Liver (tissue), 9 donors: ENCODE results near the gene BNIP1. TPM values are rescaled to one million over a fixed set of nuclear protein-coding genes. Genes with fewer than 3 reads are reported as not detected.

Experiments used
- DNase-seq: peaks from one replicate; pipeline ENCODE4 v3.0.0-alpha.2; 2017; ENCODE audit warnings: low spot score
- H3K27ac ChIP-seq, 2 donors: one replicate each; pipeline ENCODE4 v1.7.0; 2013; ENCODE audit warnings: inconsistent platforms in 2 of 2, low read length in 2 of 2, control low read depth in 1 of 2, low read depth in 1 of 2, mild to moderate bottlenecking in 1 of 2
- H3K27me3 ChIP-seq, 4 donors: one replicate each; pipeline versions ENCODE4 v1.6.1 to v1.7.0; 2013; ENCODE audit warnings: low read length in 3 of 4, inconsistent platforms in 1 of 4, mild to moderate bottlenecking in 1 of 4, moderate library complexity in 1 of 4; ENCODE audit not compliant: control insufficient read depth in 4 of 4, insufficient read depth in 4 of 4
- H3K36me3 ChIP-seq, 4 donors: one replicate each; pipeline versions ENCODE4 v1.6.1 to v1.7.0; 2013; ENCODE audit warnings: low read length in 3 of 4, mild to moderate bottlenecking in 3 of 4, low read depth in 1 of 4, moderate library complexity in 1 of 4; ENCODE audit not compliant: control insufficient read depth in 4 of 4, insufficient read depth in 3 of 4
- H3K4me1 ChIP-seq, 4 donors: one replicate each; pipeline versions ENCODE4 v1.6.1 to v1.7.0; 2013; ENCODE audit warnings: low read length in 3 of 4, mild to moderate bottlenecking in 3 of 4, moderate library complexity in 1 of 4; ENCODE audit not compliant: control insufficient read depth in 4 of 4, insufficient read depth in 4 of 4
- H3K4me3 ChIP-seq, 3 donors: one replicate each; pipeline versions ENCODE4 v1.6.1 to v1.7.0; 2013; ENCODE audit warnings: low read length in 3 of 3, control low read depth in 1 of 3, low read depth in 1 of 3, mild to moderate bottlenecking in 1 of 3
- H3K9ac ChIP-seq, 2 donors: one replicate each; pipeline ENCODE4 v1.7.0; 2013; ENCODE audit warnings: low read length in 2 of 2, mild to moderate bottlenecking in 2 of 2, moderate library complexity in 2 of 2, control low read depth in 1 of 2, low read depth in 1 of 2
- H3K9me3 ChIP-seq, 4 donors: one replicate each; pipeline versions ENCODE4 v1.6.1 to v1.7.0; 2013; ENCODE audit warnings: low read length in 3 of 4; ENCODE audit not compliant: control insufficient read depth in 4 of 4
- ATF3 ChIP-seq: IDR thresholded peaks from 2 replicates; pipeline ENCODE4 v1.6.1; 2016; ENCODE audit warnings: antibody characterized with exemption
- EGR1 ChIP-seq, 2 donors: IDR thresholded peaks; 2 replicates each; pipeline ENCODE4 v1.6.1; 2016 to 2018; ENCODE audit warnings: antibody characterized with exemption in 2 of 2, low read depth in 2 of 2
- FOXA1 ChIP-seq: IDR thresholded peaks from 2 replicates; pipeline ENCODE4 v1.6.1; 2016; ENCODE audit warnings: antibody characterized with exemption
- GABPA ChIP-seq, 2 donors: IDR thresholded peaks in 1 of 2; conservative IDR thresholded peaks in 1 of 2; 2 replicates each; pipeline ENCODE4 v1.6.1; 2016; ENCODE audit warnings: antibody characterized with exemption in 2 of 2, mild to moderate bottlenecking in 1 of 2, moderate library complexity in 1 of 2
- HNF4A ChIP-seq, 2 donors: conservative IDR thresholded peaks; 2 replicates each; pipeline ENCODE4 v1.6.1; 2016; ENCODE audit warnings: antibody characterized with exemption in 2 of 2, mild to moderate bottlenecking in 2 of 2
- HNF4G ChIP-seq: IDR thresholded peaks from 2 replicates; pipeline ENCODE4 v1.6.1; 2016; ENCODE audit warnings: antibody characterized with exemption
- JUND ChIP-seq, 2 donors: IDR thresholded peaks; 2 replicates each; pipeline ENCODE4 v1.6.1; 2016; ENCODE audit warnings: antibody characterized with exemption in 2 of 2
- MAX ChIP-seq: IDR thresholded peaks from 2 replicates; pipeline ENCODE4 v1.6.1; 2016; ENCODE audit warnings: antibody characterized with exemption
- NR2F2 ChIP-seq: IDR thresholded peaks from 2 replicates; pipeline ENCODE4 v1.6.1; 2016; ENCODE audit warnings: antibody characterized with exemption
- RAD21 ChIP-seq, 2 donors: IDR thresholded peaks; 2 replicates each; pipeline ENCODE4 v1.6.1; 2016; ENCODE audit warnings: antibody characterized with exemption in 2 of 2, mild to moderate bottlenecking in 2 of 2
- REST ChIP-seq: IDR thresholded peaks from 2 replicates; pipeline ENCODE4 v1.6.1; 2016; ENCODE audit warnings: antibody characterized with exemption, mild to moderate bottlenecking
- SP1 ChIP-seq: IDR thresholded peaks from 2 replicates; pipeline ENCODE4 v1.6.1; 2018; ENCODE audit warnings: antibody characterized with exemption, mild to moderate bottlenecking
- TAF1 ChIP-seq: conservative IDR thresholded peaks from 2 replicates; pipeline ENCODE4 v1.6.1; 2016; ENCODE audit warnings: antibody characterized with exemption, mild to moderate bottlenecking
- WGBS: extraction: QIAGEN DNeasy Blood & Tissue Kit; methylation state at CpG from one replicate; pipeline ENCODE4 v1.1.7; 2013; 5-methylcytosine and 5-hydroxymethylcytosine counted together
- polyA plus RNA-seq, 2 donors: library from polyadenylated mRNA; stranded (reverse) in 1 of 2; unstranded in 1 of 2; fragments of 200-250 nt in 1 of 2; fragments of >200 nt in 1 of 2; fragmentation: Nextera tagmentation in 1 of 2; extraction: Ambion mirVana in 1 of 2; gene quantifications; one replicate each; pipeline versions ENCODE4 v1.2.1 to v1.2.3, GENCODE V29; 2013 to 2015
- total RNA-seq, 2 donors: library from RNA; depleted of rRNA; stranded (reverse); fragments of >200 nt; gene quantifications; one replicate each; pipeline ENCODE4 v1.2.3, GENCODE V29; 2014
- TF ChIP-seq, protein P1 (sequence below): fragments of 150-350 bp; IDR thresholded peaks from 2 replicates; pipeline ENCODE4 v1.5.1; 2017; ENCODE audit warnings: improper control_type of control experiment, low read depth, low read length; ENCODE audit not compliant: missing input control
- TF ChIP-seq, protein P2 (sequence below): IDR thresholded peaks from 2 replicates; pipeline ENCODE4 v1.6.1; 2016; ENCODE audit warnings: antibody characterized with exemption
- donor health status: healthy.
- donor health status: healthy.
- donor health status: healthy.
- donor health status: healthy.
- donor health status: healthy.

Gene BNIP1
- total and polyA plus RNA-seq, 4 donors: 4.8 to 6.9 (median 5.3) TPM

GRCh38 chr5:173180331-173180730 is 36.0 kb downstream of the BNIP1 start (continued):
- TF ChIP-seq, protein P1, sequence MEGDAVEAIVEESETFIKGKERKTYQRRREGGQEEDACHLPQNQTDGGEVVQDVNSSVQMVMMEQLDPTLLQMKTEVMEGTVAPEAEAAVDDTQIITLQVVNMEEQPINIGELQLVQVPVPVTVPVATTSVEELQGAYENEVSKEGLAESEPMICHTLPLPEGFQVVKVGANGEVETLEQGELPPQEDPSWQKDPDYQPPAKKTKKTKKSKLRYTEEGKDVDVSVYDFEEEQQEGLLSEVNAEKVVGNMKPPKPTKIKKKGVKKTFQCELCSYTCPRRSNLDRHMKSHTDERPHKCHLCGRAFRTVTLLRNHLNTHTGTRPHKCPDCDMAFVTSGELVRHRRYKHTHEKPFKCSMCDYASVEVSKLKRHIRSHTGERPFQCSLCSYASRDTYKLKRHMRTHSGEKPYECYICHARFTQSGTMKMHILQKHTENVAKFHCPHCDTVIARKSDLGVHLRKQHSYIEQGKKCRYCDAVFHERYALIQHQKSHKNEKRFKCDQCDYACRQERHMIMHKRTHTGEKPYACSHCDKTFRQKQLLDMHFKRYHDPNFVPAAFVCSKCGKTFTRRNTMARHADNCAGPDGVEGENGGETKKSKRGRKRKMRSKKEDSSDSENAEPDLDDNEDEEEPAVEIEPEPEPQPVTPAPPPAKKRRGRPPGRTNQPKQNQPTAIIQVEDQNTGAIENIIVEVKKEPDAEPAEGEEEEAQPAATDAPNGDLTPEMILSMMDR: no peak
- TF ChIP-seq HNF4A (conservative IDR thresholded peaks at IDR 0.05) (no peak), HNF4G (no peak)

DNA sequence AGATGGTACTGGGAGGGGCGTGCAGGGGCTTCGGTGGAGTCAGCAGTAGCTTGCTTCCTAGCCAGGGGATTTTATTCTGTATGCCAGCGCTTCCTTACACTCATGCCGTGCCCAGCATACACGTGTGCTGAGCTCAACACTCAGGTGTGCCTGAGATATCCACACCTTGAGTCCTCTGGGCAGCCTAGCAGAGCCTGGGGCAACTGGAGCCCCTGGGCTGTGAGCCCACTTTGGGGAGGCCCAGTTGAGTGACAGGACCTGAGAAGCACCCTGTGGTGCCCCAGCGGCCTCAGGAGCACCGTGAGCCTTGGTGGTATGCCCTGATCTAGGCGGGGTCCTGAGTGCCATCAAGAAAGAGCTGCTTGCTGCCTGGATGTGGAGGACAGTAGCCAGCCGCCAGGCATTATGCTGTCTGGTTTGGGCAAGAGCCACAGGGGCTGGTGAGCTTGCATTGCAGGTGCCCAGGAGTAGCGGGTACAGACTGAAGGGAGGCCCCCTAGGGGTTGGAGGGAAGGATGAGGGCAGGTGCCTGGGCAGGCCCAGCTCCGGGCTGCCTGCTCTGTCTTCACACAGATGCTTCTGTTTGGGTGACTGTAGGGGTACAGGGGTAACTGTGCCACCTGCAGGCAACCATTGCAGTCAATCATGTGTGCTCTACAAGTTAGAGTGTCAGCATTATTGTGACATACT is 42.9 kb downstream of the BNIP1 start:
- Histone ChIP-seq H3K4me3 (no peak overlapping the region), H3K36me3 (no peaks in the 10 kb centered on the region), H3K27me3 (no peaks in the 10 kb centered on the region), H3K4me1 (no peaks in the 10 kb centered on the region), H3K9me3 (no peaks in the 10 kb centered on the region), H3K27ac (no peak overlapping the region), H3K9ac (no peak overlapping the region)
- TF ChIP-seq NR2F2: no peak
- no peak for TF ChIP-seq GABPA (IDR thresholded peaks at IDR 0.05 in 1 of 2, conservative IDR thresholded peaks at IDR 0.05 in 1 of 2)
- TF ChIP-seq RAD21 (IDR thresholded peaks at IDR 0.05): peak in 1 of 2 donors; percentile 12
- TF ChIP-seq, protein P2, sequence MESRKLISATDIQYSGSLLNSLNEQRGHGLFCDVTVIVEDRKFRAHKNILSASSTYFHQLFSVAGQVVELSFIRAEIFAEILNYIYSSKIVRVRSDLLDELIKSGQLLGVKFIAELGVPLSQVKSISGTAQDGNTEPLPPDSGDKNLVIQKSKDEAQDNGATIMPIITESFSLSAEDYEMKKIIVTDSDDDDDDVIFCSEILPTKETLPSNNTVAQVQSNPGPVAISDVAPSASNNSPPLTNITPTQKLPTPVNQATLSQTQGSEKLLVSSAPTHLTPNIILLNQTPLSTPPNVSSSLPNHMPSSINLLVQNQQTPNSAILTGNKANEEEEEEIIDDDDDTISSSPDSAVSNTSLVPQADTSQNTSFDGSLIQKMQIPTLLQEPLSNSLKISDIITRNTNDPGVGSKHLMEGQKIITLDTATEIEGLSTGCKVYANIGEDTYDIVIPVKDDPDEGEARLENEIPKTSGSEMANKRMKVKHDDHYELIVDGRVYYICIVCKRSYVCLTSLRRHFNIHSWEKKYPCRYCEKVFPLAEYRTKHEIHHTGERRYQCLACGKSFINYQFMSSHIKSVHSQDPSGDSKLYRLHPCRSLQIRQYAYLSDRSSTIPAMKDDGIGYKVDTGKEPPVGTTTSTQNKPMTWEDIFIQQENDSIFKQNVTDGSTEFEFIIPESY: no peak
- TF ChIP-seq TAF1: no peak
- 83% methylated on average over 11 of the region's 11 CpGs for WGBS
- DNase-seq: no peak

DNA sequence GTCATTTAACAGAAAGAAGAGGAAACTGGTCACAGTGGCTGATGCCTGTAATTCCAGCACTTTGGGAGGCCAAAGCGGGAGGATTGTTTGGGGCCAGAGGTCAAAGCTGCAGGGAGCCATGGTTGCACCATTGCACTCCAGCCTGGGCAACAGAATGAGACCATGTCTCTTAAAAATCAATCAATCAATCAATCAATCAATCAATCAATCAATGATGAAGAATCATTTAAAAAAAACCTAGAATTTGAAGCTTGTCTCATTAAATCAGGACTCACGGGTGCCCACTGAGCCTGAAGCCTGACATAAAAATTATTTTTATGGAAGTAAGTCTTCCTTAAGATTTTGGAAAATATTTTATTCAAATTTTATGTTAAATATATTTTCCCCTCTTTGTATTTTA is 43.9 kb downstream of the BNIP1 start:
- Histone ChIP-seq H3K4me3 (no peak overlapping the region), H3K4me1 (no peaks in the 10 kb centered on the region), H3K27me3 (no peaks in the 10 kb centered on the region), H3K9me3 (no peaks in the 10 kb centered on the region), H3K36me3 (no peaks in the 10 kb centered on the region), H3K27ac (no peak overlapping the region), H3K9ac (no peak overlapping the region)
- TF ChIP-seq, protein P2: no peak
- TF ChIP-seq HNF4A (conservative IDR thresholded peaks at IDR 0.05): no peak
- no peak for TF ChIP-seq JUND (IDR thresholded peaks at IDR 0.05)
- no peak for TF ChIP-seq EGR1 (IDR thresholded peaks at IDR 0.05; ENCODE audit: low read depth in 2 of 2)
- TF ChIP-seq MAX: no peak
- no peak for TF ChIP-seq FOXA1
- no peak for TF ChIP-seq TAF1
- no peak for TF ChIP-seq SP1
- TF ChIP-seq, protein P1: no peak
- TF ChIP-seq REST: no peak
- TF ChIP-seq ATF3: no peak
- no peak for TF ChIP-seq NR2F2
- DNase-seq: no peak
- WGBS: 76% methylated on average over 2 of the region's 2 CpGs
